ENCODE data around the gene DNAH10. TPM values are rescaled to one million over a fixed set of nuclear protein-coding genes. Genes with fewer than 3 reads are reported as not detected.

DNAH10 gene
- total RNA-seq, 1 experiment from 2014 or later, result 0.17 TPM

DNA sequence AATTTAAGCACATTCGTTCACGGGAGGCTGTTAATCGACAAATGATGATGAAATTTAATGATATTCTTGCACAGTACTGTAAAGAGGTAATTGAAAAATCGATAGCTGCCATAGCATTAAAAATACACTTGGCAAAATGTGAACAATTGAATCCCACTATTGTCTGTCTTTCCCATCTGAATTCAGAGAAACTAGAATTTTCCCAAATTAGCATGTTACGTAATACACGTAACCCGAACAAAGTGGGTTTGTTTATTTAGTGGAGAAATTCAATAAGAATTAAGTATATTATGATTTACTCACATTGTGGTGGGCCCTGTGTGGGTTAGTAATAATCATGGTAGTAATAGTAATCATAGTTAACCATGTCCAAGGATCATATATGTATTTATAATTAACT lies 31.9 kb downstream of the DNAH10 start:
- Histone ChIP-seq H4K5ac (ENCODE audit: insufficient read length, low read depth, low read length) (no peak overlapping the region), H3K9me3 (ENCODE audit: control insufficient read depth, low read depth, low read length) (no peaks in the 10 kb centered on the region), H3K4me2 (ENCODE audit: insufficient read depth, insufficient read length, low read length) (no peak overlapping the region), H2AK5ac (ENCODE audit: insufficient read length, low read length) (no peak overlapping the region), H3K4ac (ENCODE audit: low read depth, low read length) (no peak overlapping the region), H3K23ac (ENCODE audit: insufficient read length, low read depth, low read length) (no peak overlapping the region), H3K18ac (ENCODE audit: insufficient read length, low read depth, low read length) (no peak overlapping the region), H2BK20ac (ENCODE audit: low read depth, low read length, poor library complexity, severe bottlenecking) (no peak overlapping the region), H3K23me2 (ENCODE audit: insufficient read length, low read depth, low read length, poor library complexity, severe bottlenecking) (no peaks in the 10 kb centered on the region), H3K4me1 (ENCODE audit: insufficient read depth, low read length) (no peaks in the 10 kb centered on the region), H3K27me3 (ENCODE audit: insufficient read depth, low read length) (no peaks in the 10 kb centered on the region), H3T11ph (ENCODE audit: low read length) (no peak overlapping the region), H3K14ac (ENCODE audit: insufficient read depth, low read length) (no peak overlapping the region), H4K91ac (ENCODE audit: insufficient read length, low read depth, low read length) (no peak overlapping the region), H2BK5ac (ENCODE audit: insufficient read length, low read length) (no peak overlapping the region), H2BK12ac (ENCODE audit: insufficient read length, low read depth, low read length) (no peak overlapping the region), H3K27ac (ENCODE audit: insufficient read length, low read depth, low read length) (no peak overlapping the region), H4K8ac (replicated peaks; ENCODE audit: insufficient read length, low read depth, low read length) (no peak overlapping the region), H3K79me1 (ENCODE audit: insufficient read depth, low read depth, low read length, poor library complexity, severe bottlenecking) (no peaks in the 10 kb centered on the region), H3K79me2 (ENCODE audit: insufficient read depth, low read length) (no peaks in the 10 kb centered on the region), H3K9ac (ENCODE audit: extremely low read depth, insufficient read length, low read length) (no peak overlapping the region), H3K56ac (ENCODE audit: insufficient read length, low read depth, low read length) (no peak overlapping the region), H4K20me1 (ENCODE audit: control insufficient read depth, insufficient read depth, insufficient read length) (no peaks in the 10 kb centered on the region), H2AFZ (ENCODE audit: low read length) (no peak overlapping the region), H2BK15ac (ENCODE audit: low read depth, low read length) (no peak overlapping the region), H2BK120ac (ENCODE audit: low read depth, low read length, poor library complexity, severe bottlenecking) (no peak overlapping the region)
- Mint-ChIP-seq H3K4me3 (no peak overlapping the region), H3K27ac (no peak overlapping the region), H3K9me3 (peaks cover 0 to 2% of the 10 kb centered on the region in 2 experiments; a peak in 2 of 5 replicates), H3K36me3 (ENCODE audit: insufficient read depth in 1 of 3, low read depth in 3 of 3) (no peaks in the 10 kb centered on the region), H3K4me1 (no peaks in the 10 kb centered on the region), H3K27me3 (ENCODE audit: low read depth) (peaks cover 9% of the 10 kb centered on the region)
- TF ChIP-seq CTCF (conservative IDR thresholded peaks at IDR 0.05), result no peak
- no CpG with 5 or more reads among the region's 7 CpGs for WGBS (ENCODE audit: extremely low coverage, insufficient read length, low lambda C conversion rate)
- DNase-seq, result no peak

Data from H9 (cell line).